Transverse colon (tissue), 3 donors: ENCODE data around the gene UNC13B.

Source experiments
- CTCF ChIP-seq, 5 experiments: fragments of 200-600 bp in 3 of 5; fragments of 450-650 bp in 2 of 5; sonication (generic) in 3 of 5; IDR thresholded peaks; 1 replicate in 2 of 5; 2 replicates in 3 of 5; pipeline ENCODE4 v1.5.1; 2016 to 2017; ENCODE audit warnings: antibody characterized with exemption in 5 of 5, inconsistent platforms in 3 of 5, mild to moderate bottlenecking in 2 of 5, moderate library complexity in 1 of 5
- POLR2A ChIP-seq: fragments of 450-650 bp; IDR thresholded peaks from one replicate; pipeline ENCODE4 v1.6.1; 2016; ENCODE audit warnings: antibody characterized with exemption, mild to moderate bottlenecking, moderate library complexity

- TF ChIP-seq POLR2A (no peak), CTCF (IDR thresholded peaks at IDR 0.05) (no peak)
Observed at GRCh38 chr9:35350827-35351549, 189.2 kb downstream of the UNC13B start.
